Natural killer cell (primary cell): ENCODE results near the gene CHAF1B. TPM values are rescaled to one million over a fixed set of nuclear protein-coding genes. Genes with fewer than 3 reads are reported as not detected.
A peak's percentile ranks its signal among the peaks of the same experiment; 100 is the strongest.

Experiments
- ATAC-seq, 3 donors: fragments of 150-1000 bp in 2 of 3; fragments of 200-7000 bp in 1 of 3; cut with Tn5 transposase; 1 replicate in 1 of 3; 2 replicates in 2 of 3; pipeline ENCODE4 v1.10.0; 2021; ENCODE audit warnings: mild to moderate bottlenecking in 2 of 3, moderate library complexity in 2 of 3
- DNase-seq, 2 donors: peaks; one replicate each; pipeline versions ENCODE4 v3.0.0 to v3.0.0-alpha.2; 2013 to 2021; ENCODE audit warnings: mixed read lengths in 1 of 2
- H3K27ac ChIP-seq: one replicate; pipeline ENCODE4 v1.5.1; 2013; ENCODE audit warnings: mild to moderate bottlenecking, low read length
- H3K27me3 ChIP-seq: one replicate; pipeline ENCODE4 v1.6.1; 2013; ENCODE audit warnings: low read length; ENCODE audit not compliant: control insufficient read depth, insufficient read depth
- H3K36me3 ChIP-seq: one replicate; pipeline ENCODE4 v1.6.1; 2013; ENCODE audit warnings: low read length; ENCODE audit not compliant: control insufficient read depth, insufficient read depth
- H3K4me1 ChIP-seq: one replicate; pipeline ENCODE4 v1.6.1; 2013; ENCODE audit warnings: low read length; ENCODE audit not compliant: control insufficient read depth, insufficient read depth
- H3K4me3 ChIP-seq: one replicate; pipeline ENCODE4 v1.5.1; 2013; ENCODE audit warnings: low read length
- H3K9me3 ChIP-seq: one replicate; pipeline ENCODE4 v1.6.1; 2013; ENCODE audit warnings: low read length; ENCODE audit not compliant: control insufficient read depth, insufficient read depth
- H3K27ac Mint-ChIP-seq, 2 donors: one replicate each; pipeline ENCODE4 v1.8.0; 2022; ENCODE audit warnings: mild to moderate bottlenecking in 2 of 2, mixed read lengths in 2 of 2, moderate library complexity in 1 of 2
- H3K27me3 Mint-ChIP-seq, 2 donors: one replicate each; pipeline ENCODE4 v1.8.0; 2022; ENCODE audit warnings: low read depth in 2 of 2, mixed read lengths in 2 of 2
- H3K36me3 Mint-ChIP-seq: one replicate; pipeline ENCODE4 v1.8.0; 2022; ENCODE audit warnings: mixed read lengths
- H3K4me1 Mint-ChIP-seq, 2 donors: one replicate each; pipeline ENCODE4 v1.8.0; 2022; ENCODE audit warnings: mixed read lengths in 2 of 2
- H3K4me3 Mint-ChIP-seq: one replicate; pipeline ENCODE4 v1.8.0; 2022; ENCODE audit warnings: mild to moderate bottlenecking, moderate library complexity, mixed read lengths
- H3K9me3 Mint-ChIP-seq, 2 donors: one replicate each; pipeline ENCODE4 v1.8.0; 2022; ENCODE audit warnings: mixed read lengths in 2 of 2
- CTCF ChIP-seq: fragments of 200-600 bp; IDR thresholded peaks from one replicate; pipeline ENCODE4 v1.8.0; 2022; ENCODE audit warnings: antibody characterized with exemption
- WGBS: methylation state at CpG from one replicate; pipeline ENCODE4 v1.1.7; 2013; ENCODE audit warnings: missing lambda C conversion rate; ENCODE audit not compliant: insufficient coverage; 5-methylcytosine and 5-hydroxymethylcytosine counted together
- intact Hi-C: fragments of 100-400 bp; cut with micrococcal nuclease; formaldehyde crosslinking; loops from one replicate; pipeline ENCODE4 v1.14.2; 2022
- total RNA-seq, 4 donors: library from RNA; stranded (reverse); fragments of 120-200 nt in 1 of 4; gene quantifications; one replicate each; pipeline versions ENCODE4 v1.2.3 to v1.2.4, GENCODE V29; 2013 to 2022

CHAF1B gene
- total RNA-seq, 3 donors from 2014 or later (not counting 1 experiment from before 2014, with no cell fraction given): 7.6 to 7.9 (median 7.7) TPM

GRCh38 chr21:36349315-36349714 lies 35.9 kb upstream of the CHAF1B start:
- H3K36me3 Mint-ChIP-seq: peaks cover 6% of the 10 kb centered on the region
- no peak for DNase-seq

GRCh38 chr21:36350282-36350910 lies 34.8 kb upstream of the CHAF1B start:
- no peaks in the 10 kb centered on the region for H3K9me3 Mint-ChIP-seq
- no peak for TF ChIP-seq CTCF
- DNase-seq (no peak), ATAC-seq (no peak)
- no peaks in the 10 kb centered on the region for H3K36me3 Mint-ChIP-seq
- WGBS: 95% methylated on average over 10 of the region's 11 CpGs
- no peak overlapping the region for H3K4me3 ChIP-seq
- no peaks in the 10 kb centered on the region for H3K9me3 ChIP-seq
- H3K27ac Mint-ChIP-seq: peak overlapping the region in 1 of 2 donors; percentile 23
- peaks cover 0 to 8% of the 10 kb centered on the region in 2 donors for H3K4me1 Mint-ChIP-seq
- H3K4me3 Mint-ChIP-seq: no peak overlapping the region
- H3K27me3 ChIP-seq: no peaks in the 10 kb centered on the region
- intact Hi-C loops: no loop called here
- peaks cover 78% of the 10 kb centered on the region for H3K36me3 ChIP-seq
- no peaks in the 10 kb centered on the region for H3K4me1 ChIP-seq
- no peaks in the 10 kb centered on the region for H3K27me3 Mint-ChIP-seq
- H3K27ac ChIP-seq: no peak overlapping the region

More at GRCh38 chr21:36349315-36349714, 35.9 kb upstream of the CHAF1B start:
- H3K9me3 Mint-ChIP-seq: no peaks in the 10 kb centered on the region
- no peaks in the 10 kb centered on the region for H3K4me1 Mint-ChIP-seq
- TF ChIP-seq CTCF: no peak
- H3K9me3 ChIP-seq: no peaks in the 10 kb centered on the region
- H3K27ac Mint-ChIP-seq: no peak overlapping the region
- no peak overlapping the region for H3K27ac ChIP-seq
- H3K4me1 ChIP-seq: no peaks in the 10 kb centered on the region
- ATAC-seq: no peak
- no peak overlapping the region for H3K4me3 ChIP-seq
- no peaks in the 10 kb centered on the region for H3K27me3 ChIP-seq
- no peak overlapping the region for H3K4me3 Mint-ChIP-seq
- intact Hi-C loops: no loop called here
- no peaks in the 10 kb centered on the region for H3K27me3 Mint-ChIP-seq
- WGBS: no CpG with 5 or more reads among the region's 2 CpGs
- H3K36me3 ChIP-seq: peaks cover 79% of the 10 kb centered on the region

GRCh38 chr21:36354918-36355680 lies 30.1 kb upstream of the CHAF1B start:
- no peaks in the 10 kb centered on the region for H3K27me3 ChIP-seq
- H3K4me3 ChIP-seq: no peak overlapping the region
- ATAC-seq: no peak
- peak overlapping the region; percentile 23 to 25 for H3K27ac Mint-ChIP-seq
- H3K4me3 Mint-ChIP-seq: no peak overlapping the region
- WGBS: 99% methylated on average over 5 of the region's 5 CpGs
- H3K36me3 Mint-ChIP-seq: peaks cover 8% of the 10 kb centered on the region
- H3K4me1 Mint-ChIP-seq: peaks cover 0 to 8% of the 10 kb centered on the region in 2 donors
- DNase-seq: no peak
- no peaks in the 10 kb centered on the region for H3K9me3 ChIP-seq
- no peak for TF ChIP-seq CTCF
- intact Hi-C loops: no loop called here
- no peaks in the 10 kb centered on the region for H3K9me3 Mint-ChIP-seq
- H3K27me3 Mint-ChIP-seq: no peaks in the 10 kb centered on the region
- peaks cover 67% of the 10 kb centered on the region for H3K36me3 ChIP-seq
- no peak overlapping the region for H3K27ac ChIP-seq
- H3K4me1 ChIP-seq: no peaks in the 10 kb centered on the region
